GM20000 (cell line): ENCODE results near the gene PAQR9.

Experiments used
- DNase-seq: peaks from one replicate; pipeline ENCODE4 v3.0.0; 2012; ENCODE audit warnings: low spot score
- CTCF ChIP-seq: IDR thresholded peaks from 2 replicates; pipeline ENCODE4 v1.5.1; 2012; ENCODE audit warnings: mild to moderate bottlenecking, control low read depth; ENCODE audit errors: extremely low read depth, missing control alignments

The PAQR9 gene

DNA sequence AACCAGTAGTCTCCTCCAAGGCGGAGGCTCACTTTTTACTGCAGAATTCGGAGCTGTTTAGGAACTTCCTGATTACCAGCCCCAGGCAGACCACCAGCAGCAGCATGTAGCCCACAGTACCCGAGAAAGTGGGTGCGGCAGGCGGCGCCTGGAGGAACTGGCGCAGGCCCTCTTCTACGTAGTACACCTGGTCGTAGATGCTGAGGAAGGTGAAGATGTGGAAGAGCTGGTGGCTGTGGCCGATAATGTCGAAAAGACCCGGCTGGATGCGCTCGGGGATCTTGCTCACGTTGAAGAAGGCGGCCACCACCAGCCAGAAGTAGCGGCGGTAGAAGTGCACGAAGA lies 1.3 kb downstream of the PAQR9 start:
- TF ChIP-seq CTCF = no peak
- DNase-seq = no peak

- no peak for TF ChIP-seq CTCF
- no peak for DNase-seq
Observed at GRCh38 chr3:142961539-142961938, 1.9 kb downstream of the PAQR9 start.

GRCh38 chr3:142960322-142960850 lies 3.1 kb downstream of the PAQR9 start:
- TF ChIP-seq CTCF = no peak
- no peak for DNase-seq

GRCh38 chr3:142958707-142959106 lies 4.8 kb downstream of the PAQR9 start:
- DNase-seq = no peak

DNA sequence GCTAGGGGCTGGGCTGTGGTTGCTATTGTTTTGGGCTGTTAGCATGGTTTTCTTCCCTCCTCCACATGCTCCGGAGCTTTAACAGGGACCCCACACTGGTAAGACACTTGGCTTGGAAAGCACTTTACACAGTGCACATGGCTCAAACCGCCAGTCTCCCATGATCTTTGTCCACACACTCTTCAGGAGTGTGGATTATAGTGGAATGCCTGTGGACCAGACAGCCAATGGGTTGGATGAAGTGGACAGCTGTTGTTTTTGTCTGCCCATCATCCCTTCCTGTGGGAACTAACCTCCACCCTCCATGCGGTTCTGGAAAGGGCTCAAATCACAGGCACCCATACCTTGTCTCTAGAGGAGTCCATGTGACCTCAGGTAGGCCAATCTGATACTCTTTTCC lies 10.0 kb downstream of the PAQR9 start:
- TF ChIP-seq CTCF = no peak
- no peak for DNase-seq

More at GRCh38 chr3:142958707-142959106, 4.8 kb downstream of the PAQR9 start:
- TF ChIP-seq CTCF = no peak

- TF ChIP-seq CTCF = no peak
- DNase-seq = no peak
Observed at GRCh38 chr3:142952272-142953193, 10.9 kb downstream of the PAQR9 start.

DNA sequence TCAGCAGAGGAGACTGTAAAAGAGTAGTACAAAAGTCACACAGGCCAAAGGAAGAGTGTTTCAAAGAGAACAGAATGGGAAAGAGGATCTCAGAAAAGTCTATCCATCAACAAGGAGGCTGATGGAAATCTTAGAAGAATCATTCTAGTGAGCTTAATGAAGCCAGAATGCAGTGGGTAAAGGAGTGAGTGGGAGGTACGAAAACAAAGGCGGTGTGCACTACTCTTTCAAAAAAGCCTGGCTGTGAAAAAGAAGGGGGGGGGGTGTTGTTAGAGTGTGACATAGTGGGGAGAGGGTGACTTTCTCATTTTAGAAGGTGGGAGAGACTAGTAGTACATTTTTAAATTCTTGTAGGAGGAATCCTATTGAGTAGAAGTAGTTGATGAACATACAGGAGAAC lies 11.7 kb downstream of the PAQR9 start:
- TF ChIP-seq CTCF = no peak
- DNase-seq = no peak
